Omental fat pad (tissue), 4 donors: ENCODE data around the gene FBXW11. TPM values are rescaled to one million over a fixed set of nuclear protein-coding genes. Genes with fewer than 3 reads are reported as not detected.

Experiments
- ATAC-seq: fragments of 150-250 bp; one replicate; pipeline ENCODE4 v1.9.1; 2016; ENCODE audit warnings: mild to moderate bottlenecking, moderate library complexity; ENCODE audit not compliant: low FRiP score
- DNase-seq: peaks from one replicate; pipeline ENCODE4 v3.0.0-alpha.2; 2019; ENCODE audit warnings: low spot score
- total RNA-seq, 4 donors: library from RNA; depleted of rRNA; stranded (reverse); fragments of >200 nt; gene quantifications; one replicate each; pipeline ENCODE4 v1.1.0, GENCODE V29; 2016
- TF ChIP-seq, protein P1 (sequence below), 3 donors: fragments of 450-650 bp; IDR thresholded peaks; one replicate each; pipeline ENCODE4 v1.5.1; 2016 to 2017; ENCODE audit warnings: antibody characterized with exemption in 3 of 3, mild to moderate bottlenecking in 3 of 3, moderate library complexity in 2 of 3

FBXW11 gene
- total RNA-seq, 4 donors from 2014 or later: 44.6 to 60.9 (median 55.7) TPM

DNA sequence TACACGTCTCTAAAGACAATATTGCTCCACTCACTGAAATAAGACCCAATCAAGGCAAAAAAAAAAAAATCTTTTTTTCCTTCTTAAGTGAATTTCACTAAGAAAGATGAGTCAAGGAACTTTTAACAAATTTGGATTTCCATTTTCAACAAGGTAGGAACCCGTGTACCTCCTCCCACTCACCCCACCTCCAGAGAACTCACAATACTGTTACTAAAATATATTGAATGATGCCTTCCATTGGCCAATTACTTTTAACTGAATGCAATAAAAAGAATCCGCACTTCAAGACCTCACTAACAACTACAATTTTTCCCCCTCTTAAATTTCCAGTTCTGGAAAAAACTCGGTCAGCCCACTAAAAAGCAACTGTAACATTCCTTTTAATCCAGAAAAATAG lies 50.7 kb downstream of the FBXW11 start:
- no peak for ATAC-seq
- TF ChIP-seq, protein P1, sequence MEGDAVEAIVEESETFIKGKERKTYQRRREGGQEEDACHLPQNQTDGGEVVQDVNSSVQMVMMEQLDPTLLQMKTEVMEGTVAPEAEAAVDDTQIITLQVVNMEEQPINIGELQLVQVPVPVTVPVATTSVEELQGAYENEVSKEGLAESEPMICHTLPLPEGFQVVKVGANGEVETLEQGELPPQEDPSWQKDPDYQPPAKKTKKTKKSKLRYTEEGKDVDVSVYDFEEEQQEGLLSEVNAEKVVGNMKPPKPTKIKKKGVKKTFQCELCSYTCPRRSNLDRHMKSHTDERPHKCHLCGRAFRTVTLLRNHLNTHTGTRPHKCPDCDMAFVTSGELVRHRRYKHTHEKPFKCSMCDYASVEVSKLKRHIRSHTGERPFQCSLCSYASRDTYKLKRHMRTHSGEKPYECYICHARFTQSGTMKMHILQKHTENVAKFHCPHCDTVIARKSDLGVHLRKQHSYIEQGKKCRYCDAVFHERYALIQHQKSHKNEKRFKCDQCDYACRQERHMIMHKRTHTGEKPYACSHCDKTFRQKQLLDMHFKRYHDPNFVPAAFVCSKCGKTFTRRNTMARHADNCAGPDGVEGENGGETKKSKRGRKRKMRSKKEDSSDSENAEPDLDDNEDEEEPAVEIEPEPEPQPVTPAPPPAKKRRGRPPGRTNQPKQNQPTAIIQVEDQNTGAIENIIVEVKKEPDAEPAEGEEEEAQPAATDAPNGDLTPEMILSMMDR (IDR thresholded peaks at IDR 0.05): no peak
- no peak for DNase-seq

DNA sequence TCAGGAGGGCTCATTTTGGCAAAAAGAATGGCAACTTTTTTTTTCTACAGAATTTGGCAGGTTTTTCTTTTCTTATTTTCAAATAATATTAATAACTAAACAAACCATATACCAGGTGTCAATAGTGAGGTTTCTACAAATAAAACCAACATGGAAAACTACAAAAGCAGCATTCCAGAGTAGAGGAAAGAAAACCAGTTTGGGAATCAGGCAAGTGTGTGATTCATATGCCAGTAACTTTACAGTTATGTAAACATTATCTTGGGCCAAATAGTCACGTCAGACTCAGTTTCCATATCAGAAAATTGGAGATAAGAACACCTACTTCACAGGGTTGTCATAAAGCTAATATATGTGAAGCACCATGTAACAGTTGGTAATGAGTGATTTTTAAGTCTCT lies 51.7 kb downstream of the FBXW11 start:
- TF ChIP-seq, protein P1 (IDR thresholded peaks at IDR 0.05): no peak
- peak; percentile 48 for ATAC-seq
- no peak for DNase-seq

DNA sequence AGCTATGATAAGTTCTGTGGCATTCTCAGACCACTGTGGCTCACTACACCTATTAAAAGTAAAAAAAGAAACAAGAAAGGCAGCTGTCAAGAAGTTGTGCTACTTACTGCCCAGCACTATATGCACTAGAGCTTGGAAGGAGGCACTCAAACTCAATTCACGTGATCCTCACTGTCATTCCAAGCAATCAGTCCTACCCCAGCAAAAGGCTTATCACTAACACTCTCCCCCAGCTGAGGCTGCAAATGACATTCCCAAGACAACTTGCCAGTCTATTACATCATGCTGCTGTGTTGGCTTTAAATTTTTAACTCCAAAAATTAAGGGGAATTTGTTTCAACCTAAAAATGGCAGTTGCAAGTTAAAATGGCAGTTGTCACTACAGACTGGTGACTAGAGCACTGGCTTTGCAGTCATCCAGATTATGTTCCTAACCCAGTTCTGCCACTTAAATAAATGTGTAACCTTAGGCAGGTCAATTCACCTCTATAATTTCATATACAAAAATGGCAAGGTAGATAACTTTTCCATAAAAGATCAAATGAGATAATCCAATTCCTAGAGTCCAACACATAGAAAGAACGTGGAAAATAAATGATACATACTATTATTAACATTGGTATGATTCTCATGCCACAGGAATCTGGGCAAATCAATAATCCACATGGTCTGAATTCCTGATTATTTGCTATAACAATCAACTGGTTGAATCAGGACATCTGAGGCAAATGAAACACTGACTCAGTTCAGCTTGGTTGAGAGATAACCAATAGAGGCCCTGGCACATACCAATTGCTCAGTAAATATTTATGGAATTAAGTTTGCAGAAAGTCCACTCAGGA lies 52.4 kb downstream of the FBXW11 start:
- TF ChIP-seq, protein P1 (IDR thresholded peaks at IDR 0.05): no peak
- DNase-seq (no peak), ATAC-seq (peak; percentile 51)

DNA sequence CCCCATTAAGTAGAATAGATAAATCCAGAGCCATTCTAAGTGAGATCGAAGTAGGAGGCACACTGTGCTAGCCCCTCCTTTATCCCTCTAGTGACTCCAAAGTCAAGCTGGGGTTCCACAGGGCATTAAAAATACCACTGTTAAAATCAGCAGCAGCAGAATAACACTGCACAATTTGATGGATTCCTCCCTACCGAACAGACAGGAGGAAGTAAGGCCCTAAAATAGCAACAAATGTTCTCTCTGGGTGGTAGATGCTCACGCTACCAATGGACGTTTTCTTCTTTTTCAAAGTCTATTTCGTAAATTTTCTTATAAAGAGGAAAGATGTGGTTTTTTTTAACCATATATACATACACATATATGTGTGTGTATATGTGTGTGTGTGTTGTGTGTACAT lies 54.4 kb downstream of the FBXW11 start:
- TF ChIP-seq, protein P1 (IDR thresholded peaks at IDR 0.05): no peak
- DNase-seq (no peak), ATAC-seq (no peak)

DNA sequence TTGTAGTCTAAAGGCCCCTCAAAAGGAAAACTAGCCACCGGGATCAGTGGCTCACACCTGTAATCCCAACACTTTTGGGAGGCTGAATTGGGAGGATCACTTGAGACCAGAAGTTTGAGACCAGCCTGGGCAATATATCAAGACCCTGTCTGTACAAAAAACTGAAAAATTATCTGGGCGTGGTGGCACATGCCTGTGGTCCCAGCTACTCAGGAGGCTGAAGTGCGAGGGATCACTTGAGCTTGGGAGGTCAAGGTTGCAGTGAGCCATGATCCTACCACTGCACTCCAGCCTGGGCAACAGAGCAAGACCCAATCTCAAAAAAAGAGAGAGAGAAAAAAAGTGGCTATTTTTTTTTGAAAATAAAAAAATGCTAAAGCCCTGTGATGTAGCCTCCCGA lies 55.2 kb downstream of the FBXW11 start:
- ATAC-seq (no peak), DNase-seq (no peak)
- TF ChIP-seq, protein P1 (IDR thresholded peaks at IDR 0.05): no peak

DNA sequence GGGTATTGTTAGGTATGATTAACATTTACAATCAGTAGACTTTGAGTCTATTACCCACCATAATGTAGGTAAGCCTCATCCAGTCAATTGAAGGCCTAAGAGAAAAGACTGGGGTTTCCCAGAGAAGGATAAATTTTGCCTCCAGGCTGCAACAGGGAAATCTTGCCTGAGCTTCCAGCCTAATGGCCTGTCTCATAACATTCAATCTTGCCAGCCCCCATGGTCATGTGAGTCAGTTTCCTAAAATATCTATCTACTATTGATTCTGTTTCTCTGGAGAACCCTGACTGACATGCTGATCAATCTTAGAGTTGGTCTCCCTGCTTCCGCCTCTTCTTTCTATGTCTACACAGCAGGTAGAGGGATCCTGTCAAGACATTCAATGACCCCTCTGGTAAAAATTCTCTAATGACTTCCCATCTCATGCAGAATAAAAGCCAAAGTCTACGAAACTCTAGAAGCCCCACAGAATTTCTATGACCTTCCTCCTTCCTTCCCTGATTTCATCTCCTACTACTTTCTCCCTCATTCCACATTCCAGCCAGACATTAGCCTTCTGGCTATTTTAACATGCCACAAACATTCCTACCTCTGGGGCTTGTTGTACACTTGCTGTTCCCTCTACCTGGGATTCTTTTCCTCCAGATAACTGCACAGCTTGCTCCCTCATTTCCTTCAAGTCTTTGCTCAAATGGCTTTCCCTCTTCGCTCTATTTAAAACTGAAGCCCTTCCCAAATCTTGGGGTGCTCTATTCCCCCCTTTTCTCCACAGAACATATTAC lies 60.2 kb downstream of the FBXW11 start:
- DNase-seq (no peak), ATAC-seq (no peak)
- TF ChIP-seq, protein P1 (IDR thresholded peaks at IDR 0.05): no peak
